SH-SY5Y (cell line): ENCODE results near the gene MAP3K12.

Source experiments
- GATA2 ChIP-seq: IDR thresholded peaks from 2 replicates; pipeline ENCODE4 v1.6.1; 2011; ENCODE audit warnings: mild to moderate bottlenecking, low read depth, low read length
- GATA3 ChIP-seq: IDR thresholded peaks from 2 replicates; pipeline ENCODE4 v1.6.1; 2011; ENCODE audit warnings: low read depth, mild to moderate bottlenecking, low read length, moderate library complexity

DNA sequence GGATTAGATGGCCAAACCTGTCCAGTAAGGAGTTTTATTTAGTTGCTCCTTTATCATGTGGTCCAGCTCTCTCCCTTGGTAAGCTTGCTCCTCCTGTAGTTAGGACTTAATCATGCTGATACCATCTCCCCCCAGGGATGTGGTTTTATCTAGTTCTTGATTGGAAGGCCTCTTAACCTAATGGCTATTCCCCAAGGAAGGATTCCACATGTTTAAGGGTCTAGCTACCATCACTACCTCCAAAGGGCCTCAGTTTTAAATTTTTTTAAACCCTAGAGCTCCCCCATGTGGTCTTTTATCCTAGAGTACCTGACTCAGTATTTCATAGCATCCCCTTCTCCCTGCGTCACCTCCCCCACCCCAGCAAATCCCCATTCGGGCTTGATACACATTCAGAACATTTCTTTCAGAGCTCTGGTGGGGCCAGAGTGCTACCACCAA lies 22.5 kb downstream of the MAP3K12 start:
- TF ChIP-seq GATA3 (no peak), GATA2 (no peak)
